GM12875 (cell line): ENCODE measurements around the gene CRIP1.
A peak's percentile ranks its signal among the peaks of the same experiment; 100 is the strongest.

Experiments used
- H3K4me3 ChIP-seq: one replicate; pipeline ENCODE4 v1.5.1; 2011; ENCODE audit warnings: low read depth, low read length, control low read depth
- CTCF ChIP-seq: IDR thresholded peaks from 2 replicates; pipeline ENCODE4 v1.5.1; 2011; ENCODE audit warnings: low read depth, mild to moderate bottlenecking, control low read depth, inconsistent platforms, low read length, moderate library complexity, borderline replicate concordance; ENCODE audit not compliant: insufficient read depth

CRIP1 gene

GRCh38 chr14:105468621-105469241 is 18.0 kb upstream of the CRIP1 start:
- TF ChIP-seq CTCF, result no peak
- H3K4me3 ChIP-seq, result no peak overlapping the region

GRCh38 chr14:105469456-105470349 is 17.0 kb upstream of the CRIP1 start:
- H3K4me3 ChIP-seq, result no peak overlapping the region
- no peak for TF ChIP-seq CTCF

- no peak for TF ChIP-seq CTCF
- H3K4me3 ChIP-seq, result no peak overlapping the region
Observed at GRCh38 chr14:105470350-105471296, 16.1 kb upstream of the CRIP1 start.

GRCh38 chr14:105471297-105471821 is 15.3 kb upstream of the CRIP1 start:
- no peak overlapping the region for H3K4me3 ChIP-seq
- TF ChIP-seq CTCF, result 0 out of 2 replicates have a peak, but pooled peaks have one; percentile 18

GRCh38 chr14:105471823-105472485 is 14.7 kb upstream of the CRIP1 start:
- no peak for TF ChIP-seq CTCF
- no peak overlapping the region for H3K4me3 ChIP-seq

- TF ChIP-seq CTCF, result no peak
- no peak overlapping the region for H3K4me3 ChIP-seq
Observed at GRCh38 chr14:105472486-105472991, 14.1 kb upstream of the CRIP1 start.
